Upper lobe of left lung (tissue), 6 donors: ENCODE measurements around the gene ARHGAP24. TPM values are rescaled to one million over a fixed set of nuclear protein-coding genes. Genes with fewer than 3 reads are reported as not detected.
A peak's percentile ranks its signal among the peaks of the same experiment; 100 is the strongest.

Experiments
- ATAC-seq, 2 donors: fragments of 200-7000 bp; cut with Tn5 transposase; one replicate each; pipeline ENCODE4 v1.9.1; 2022; ENCODE audit warnings: mild to moderate bottlenecking in 2 of 2, moderate library complexity in 2 of 2; ENCODE audit not compliant: low FRiP score in 2 of 2
- DNase-seq, 2 donors: peaks; one replicate each; pipeline ENCODE4 v3.0.0-alpha.2; 2019 to 2020
- H3K27ac ChIP-seq, 4 donors: fragments of 200-600 bp; sonication (generic); one replicate each; pipeline ENCODE4 v1.5.1; 2016 to 2019
- H3K27me3 ChIP-seq, 4 donors: fragments of 200-600 bp; sonication (generic); one replicate each; pipeline ENCODE4 v1.5.1; 2017 to 2019
- H3K36me3 ChIP-seq, 4 donors: fragments of 200-600 bp; sonication (generic); one replicate each; pipeline ENCODE4 v1.5.1; 2016 to 2019
- H3K4me1 ChIP-seq, 4 donors: fragments of 200-600 bp; sonication (generic); one replicate each; pipeline ENCODE4 v1.5.1; 2018 to 2019
- H3K4me3 ChIP-seq, 4 donors: fragments of 200-600 bp; sonication (generic); one replicate each; pipeline ENCODE4 v1.5.1; 2017 to 2019; ENCODE audit warnings: mild to moderate bottlenecking in 2 of 4, moderate library complexity in 1 of 4
- H3K9me3 ChIP-seq, 4 donors: fragments of 200-600 bp; sonication (generic); one replicate each; pipeline ENCODE4 v1.5.1; 2018 to 2019
- CTCF ChIP-seq, 6 experiments: fragments of 450-650 bp in 4 of 6; fragments of 200-600 bp in 2 of 6; sonication (generic) in 2 of 6; IDR thresholded peaks; one replicate each; pipeline ENCODE4 v1.5.1; 2016 to 2019; ENCODE audit warnings: antibody characterized with exemption in 6 of 6
- EP300 ChIP-seq, 4 donors: sonication (generic); formaldehyde crosslinking; IDR thresholded peaks; one replicate each; pipeline ENCODE4 v1.5.1; 2017; ENCODE audit warnings: antibody characterized with exemption in 4 of 4, control low read depth in 2 of 4
- POLR2A ChIP-seq, 4 donors: fragments of 450-650 bp; IDR thresholded peaks; one replicate each; pipeline ENCODE4 v1.5.1; 2016 to 2017; ENCODE audit warnings: antibody characterized with exemption in 4 of 4, mild to moderate bottlenecking in 2 of 4
- POLR2AphosphoS5 ChIP-seq, 2 donors: sonication (generic); formaldehyde crosslinking; IDR thresholded peaks; one replicate each; pipeline ENCODE4 v1.5.1; 2017; ENCODE audit warnings: antibody characterized with exemption in 2 of 2
- WGBS, 2 donors: methylation state at CpG; one replicate each; pipeline ENCODE4 v1.1.5; 2017 to 2018; 5-methylcytosine and 5-hydroxymethylcytosine counted together
- total RNA-seq, 6 donors: library from RNA; depleted of rRNA in 4 of 6; stranded (reverse); fragments of >200 nt in 4 of 6; gene quantifications; one replicate each; pipeline versions ENCODE4 v1.1.0 to v1.2.1, GENCODE V29; 2016 to 2021
- donor health status: DM: no; HTN: no; CAD: no; lungs with moderate emphysema.
- donor health status: DM: no; HTN: yes; CAD: no; lungs with severe emphysema.

Gene ARHGAP24
- total RNA-seq, 6 donors from 2014 or later = 26.4 to 92.2 (median 52.4) TPM

DNA sequence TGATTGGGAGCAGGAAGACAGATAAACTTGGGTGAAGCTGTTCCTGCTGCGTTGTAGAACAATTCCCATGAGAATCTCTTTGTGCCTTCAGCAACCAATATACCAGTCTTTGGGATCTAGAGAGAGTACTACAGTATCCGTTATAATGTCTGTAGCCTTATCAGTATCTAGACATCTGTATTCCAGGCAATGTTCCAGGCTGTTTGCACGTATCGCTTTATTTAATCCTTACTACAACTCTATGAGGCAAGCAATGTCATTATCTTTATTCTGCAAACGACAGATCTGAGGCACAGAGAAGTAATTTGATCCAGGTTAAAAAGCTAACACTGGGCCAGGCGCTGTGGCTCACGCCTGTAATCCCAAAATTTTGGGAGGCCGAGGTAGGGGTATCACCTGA lies 251.6 kb downstream of the ARHGAP24 start:
- WGBS, 2 donors = 84 to 91% methylated on average over 8 of the region's 8 CpGs

GRCh38 chr4:85728464-85728863 lies 253.5 kb downstream of the ARHGAP24 start:
- TF ChIP-seq CTCF (IDR thresholded peaks at IDR 0.05) (no peak), POLR2A (IDR thresholded peaks at IDR 0.05) (no peak), EP300 (IDR thresholded peaks at IDR 0.05) (no peak), POLR2AphosphoS5 (IDR thresholded peaks at IDR 0.05) (no peak)
- DNase-seq (no peak), ATAC-seq (no peak)
- Histone ChIP-seq H3K27ac (no peak overlapping the region), H3K4me1 (peaks cover 5 to 21% (median 12%) of the 10 kb centered on the region in 4 donors), H3K36me3 (no peaks in the 10 kb centered on the region), H3K27me3 (no peaks in the 10 kb centered on the region), H3K4me3 (no peak overlapping the region), H3K9me3 (no peaks in the 10 kb centered on the region)

More for the DNA sequence above, 251.6 kb downstream of the ARHGAP24 start:
- Histone ChIP-seq H3K36me3 (no peaks in the 10 kb centered on the region), H3K4me3 (no peak overlapping the region), H3K27ac (peak overlapping the region; percentile 73 to 81 (median 78)), H3K4me1 (peaks cover 5 to 21% (median 12%) of the 10 kb centered on the region in 4 donors), H3K27me3 (no peaks in the 10 kb centered on the region), H3K9me3 (no peaks in the 10 kb centered on the region)
- no peak for DNase-seq
- no peak for ATAC-seq
- TF ChIP-seq POLR2AphosphoS5 (IDR thresholded peaks at IDR 0.05) = no peak
- no peak for TF ChIP-seq EP300 (IDR thresholded peaks at IDR 0.05)
- no peak for TF ChIP-seq CTCF (IDR thresholded peaks at IDR 0.05)
- TF ChIP-seq POLR2A (IDR thresholded peaks at IDR 0.05) = no peak

DNA sequence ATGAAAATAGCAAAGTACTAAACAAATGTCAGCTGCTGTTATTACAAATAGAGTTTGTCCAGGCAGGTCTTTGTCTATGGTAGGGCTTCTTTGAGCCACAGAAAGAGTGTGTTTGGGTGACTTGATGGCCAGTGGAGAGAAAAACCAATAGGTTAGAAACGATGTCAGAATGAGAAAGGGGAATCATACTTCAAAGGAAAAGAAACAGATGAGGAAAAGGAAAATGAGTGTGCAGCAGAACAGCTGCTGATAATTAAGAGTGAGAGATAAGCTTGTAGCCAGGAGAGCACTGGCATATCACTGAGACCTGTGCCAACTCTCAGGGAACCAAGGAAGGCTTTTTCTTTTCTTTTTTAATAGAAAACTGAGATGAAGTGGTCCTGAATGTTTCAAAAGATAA lies 257.2 kb downstream of the ARHGAP24 start:
- H3K27ac ChIP-seq = no peak overlapping the region
- DNase-seq = no peak
- 25 to 26% methylated on average over 1 of the region's 1 CpG for WGBS, 2 donors
- no peak for ATAC-seq
- H3K27me3 ChIP-seq = no peaks in the 10 kb centered on the region
- no peaks in the 10 kb centered on the region for H3K4me1 ChIP-seq
- TF ChIP-seq POLR2A (IDR thresholded peaks at IDR 0.05) (no peak), POLR2AphosphoS5 (IDR thresholded peaks at IDR 0.05) (no peak), CTCF (IDR thresholded peaks at IDR 0.05) (no peak)
- H3K4me3 ChIP-seq = no peak overlapping the region
- H3K9me3 ChIP-seq = no peaks in the 10 kb centered on the region
- H3K36me3 ChIP-seq = no peaks in the 10 kb centered on the region

- TF ChIP-seq CTCF (IDR thresholded peaks at IDR 0.05) (no peak), POLR2AphosphoS5 (IDR thresholded peaks at IDR 0.05) (no peak), EP300 (IDR thresholded peaks at IDR 0.05) (no peak), POLR2A (IDR thresholded peaks at IDR 0.05) (no peak)
- H3K27ac ChIP-seq = peak overlapping the region in 2 of 4 donors; percentile 3 to 17
These were observed 258.8 kb downstream of the ARHGAP24 start for GRCh38 chr4:85733798-85734197.

DNA sequence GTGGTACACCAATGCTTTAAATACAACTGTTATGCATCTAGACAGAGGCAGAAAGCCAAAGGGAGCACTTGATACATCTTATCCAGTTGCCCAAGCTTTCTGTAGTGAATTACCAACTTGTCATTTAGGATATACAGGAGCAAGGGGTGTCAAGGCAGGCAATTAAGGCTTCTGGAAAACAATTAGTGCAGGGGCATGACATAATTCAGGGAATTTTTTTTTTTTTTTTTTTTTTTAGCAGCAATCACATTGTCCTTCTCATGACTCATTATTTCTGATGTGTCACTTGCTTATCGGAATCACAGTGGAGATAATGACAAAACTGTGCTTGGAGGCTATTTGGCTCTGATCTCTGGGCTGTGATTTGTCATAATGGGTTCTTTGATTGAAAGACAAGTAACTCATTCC lies 259.5 kb downstream of the ARHGAP24 start:
- Histone ChIP-seq H3K36me3 (no peaks in the 10 kb centered on the region), H3K4me1 (no peaks in the 10 kb centered on the region), H3K27ac (peak overlapping the region in 3 of 4 donors; percentile 3 to 40 (median 17)), H3K9me3 (no peaks in the 10 kb centered on the region), H3K4me3 (no peak overlapping the region), H3K27me3 (no peaks in the 10 kb centered on the region)
- TF ChIP-seq POLR2A (IDR thresholded peaks at IDR 0.05) (no peak), CTCF (IDR thresholded peaks at IDR 0.05) (no peak), POLR2AphosphoS5 (IDR thresholded peaks at IDR 0.05) (no peak), EP300 (IDR thresholded peaks at IDR 0.05) (no peak)
- DNase-seq (no peak), ATAC-seq (peak in 1 of 2 donors; percentile 44)
- 23 to 52% methylated on average over 1 of the region's 1 CpG for WGBS, 2 donors

More at GRCh38 chr4:85733798-85734197, 258.8 kb downstream of the ARHGAP24 start:
- Histone ChIP-seq H3K27me3 (no peaks in the 10 kb centered on the region), H3K36me3 (no peaks in the 10 kb centered on the region), H3K9me3 (no peaks in the 10 kb centered on the region), H3K4me3 (no peak overlapping the region), H3K4me1 (no peaks in the 10 kb centered on the region)
- DNase-seq = no peak
- peak in 1 of 2 donors; percentile 52 for ATAC-seq
